Fibroblast of lung (primary cell): ENCODE results near the gene TTLL11. TPM values are rescaled to one million over a fixed set of nuclear protein-coding genes. Genes with fewer than 3 reads are reported as not detected.

ENCODE experiments used
- DNase-seq, 2 donors: peaks; one replicate each; pipeline versions ENCODE4 v3.0.0 to v3.0.0-alpha.2; 2010; ENCODE audit warnings: low read depth in 2 of 2
- H2AFZ ChIP-seq: 2 replicates; pipeline ENCODE4 v1.5.1; 2012; ENCODE audit warnings: low read length, control low read depth, inconsistent platforms
- H3K27ac ChIP-seq: 2 replicates; pipeline ENCODE4 v1.5.1; 2011; ENCODE audit warnings: low read length, control low read depth; ENCODE audit not compliant: insufficient read depth
- H3K27me3 ChIP-seq: 2 replicates; pipeline ENCODE4 v1.5.1; 2011; ENCODE audit warnings: mild to moderate bottlenecking, low read length; ENCODE audit not compliant: control insufficient read depth, insufficient read depth
- H3K36me3 ChIP-seq: 2 replicates; pipeline ENCODE4 v1.5.1; 2011; ENCODE audit warnings: low read length; ENCODE audit not compliant: control insufficient read depth, insufficient read depth
- H3K4me1 ChIP-seq: 2 replicates; pipeline ENCODE4 v1.5.1; 2011; ENCODE audit warnings: low read length; ENCODE audit not compliant: control insufficient read depth, insufficient read depth; ENCODE audit errors: extremely low read depth
- H3K4me2 ChIP-seq: 2 replicates; pipeline ENCODE4 v1.5.1; 2011; ENCODE audit warnings: low read length, control low read depth; ENCODE audit not compliant: insufficient read depth; ENCODE audit errors: extremely low read depth
- H3K4me3 ChIP-seq, 4 experiments: fragments of 200-600 bp in 1 of 4; sonication (generic) in 1 of 4; replicated peaks in 1 of 4; 2 replicates each; pipeline ENCODE4 v1.5.1; 2011 to 2016; ENCODE audit warnings: low read length in 4 of 4, low read depth in 3 of 4, mild to moderate bottlenecking in 3 of 4, control low read depth in 2 of 4, inconsistent platforms in 1 of 4, mixed read lengths in 1 of 4; ENCODE audit not compliant: insufficient read depth in 1 of 4; ENCODE audit errors: control extremely low read depth in 1 of 4
- H3K79me2 ChIP-seq: 2 replicates; pipeline ENCODE4 v1.5.1; 2012; ENCODE audit warnings: mild to moderate bottlenecking, low read length, inconsistent platforms; ENCODE audit not compliant: control insufficient read depth, insufficient read depth
- H3K9ac ChIP-seq: 2 replicates; pipeline ENCODE4 v1.5.1; 2011; ENCODE audit warnings: mild to moderate bottlenecking, low read length, control low read depth; ENCODE audit not compliant: insufficient read depth
- H3K9me3 ChIP-seq: 2 replicates; pipeline ENCODE4 v1.5.1; 2012; ENCODE audit warnings: low read depth, low read length; ENCODE audit not compliant: control insufficient read depth, insufficient read depth
- H4K20me1 ChIP-seq: 2 replicates; pipeline ENCODE4 v1.5.1; 2011; ENCODE audit warnings: low read length; ENCODE audit not compliant: control insufficient read depth, insufficient read depth; ENCODE audit errors: extremely low read depth
- EZH2 ChIP-seq: IDR thresholded peaks from 2 replicates; pipeline ENCODE4 v1.5.1; 2012; ENCODE audit warnings: low read length, control low read depth, mild to moderate bottlenecking; ENCODE audit errors: missing control alignments
- polyA plus RNA-seq, 2 donors: library from polyadenylated mRNA; depleted of rRNA in 1 of 2; stranded (reverse) in 1 of 2; unstranded in 1 of 2; fragments of >200 nt; gene quantifications; 2 replicates each; pipeline ENCODE4 v1.2.1, GENCODE V29; 2011 to 2012; ENCODE audit warnings: missing spikeins in 1 of 2
- total RNA-seq: library from RNA; depleted of rRNA; stranded (reverse); fragments of >200 nt; gene quantifications from 2 replicates; pipeline ENCODE4 v1.2.1, GENCODE V29; 2014
- TF ChIP-seq, protein P1 (sequence below), 2 donors: IDR thresholded peaks in 1 of 2; conservative IDR thresholded peaks in 1 of 2; 1 replicate in 1 of 2; 2 replicates in 1 of 2; pipeline ENCODE4 v1.5.1; 2011 to 2012; ENCODE audit warnings: low read length in 2 of 2, control low read depth in 1 of 2, inconsistent platforms in 1 of 2, low read depth in 1 of 2, mild to moderate bottlenecking in 1 of 2

Gene TTLL11
- total and polyA plus RNA-seq, 2 donors (not counting 1 experiment from before 2014, with no cell fraction given) = 3.9 to 4.8 TPM

DNA sequence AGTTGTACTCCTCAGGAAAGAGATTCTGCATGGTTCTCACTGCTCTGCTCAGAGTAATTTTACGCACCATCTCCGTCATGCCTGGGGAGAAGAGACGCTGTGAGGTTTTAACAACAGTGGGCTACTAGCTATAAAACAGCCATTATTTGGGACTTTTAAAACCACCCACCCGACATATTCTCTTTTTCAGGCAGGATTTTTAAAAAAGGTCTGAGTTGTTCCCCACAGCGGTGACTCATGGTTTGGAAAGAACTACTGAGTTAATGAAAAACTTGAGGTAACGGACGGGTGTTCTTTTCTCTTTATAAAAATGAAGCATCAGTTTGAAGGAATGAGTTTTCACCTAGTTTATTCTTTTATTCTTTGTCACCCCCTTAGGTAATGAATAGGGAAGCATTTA, 61.3 kb downstream of the TTLL11 start:
- H3K27ac ChIP-seq = no peak overlapping the region
- H4K20me1 ChIP-seq = no peaks in the 10 kb centered on the region
- TF ChIP-seq, protein P1, sequence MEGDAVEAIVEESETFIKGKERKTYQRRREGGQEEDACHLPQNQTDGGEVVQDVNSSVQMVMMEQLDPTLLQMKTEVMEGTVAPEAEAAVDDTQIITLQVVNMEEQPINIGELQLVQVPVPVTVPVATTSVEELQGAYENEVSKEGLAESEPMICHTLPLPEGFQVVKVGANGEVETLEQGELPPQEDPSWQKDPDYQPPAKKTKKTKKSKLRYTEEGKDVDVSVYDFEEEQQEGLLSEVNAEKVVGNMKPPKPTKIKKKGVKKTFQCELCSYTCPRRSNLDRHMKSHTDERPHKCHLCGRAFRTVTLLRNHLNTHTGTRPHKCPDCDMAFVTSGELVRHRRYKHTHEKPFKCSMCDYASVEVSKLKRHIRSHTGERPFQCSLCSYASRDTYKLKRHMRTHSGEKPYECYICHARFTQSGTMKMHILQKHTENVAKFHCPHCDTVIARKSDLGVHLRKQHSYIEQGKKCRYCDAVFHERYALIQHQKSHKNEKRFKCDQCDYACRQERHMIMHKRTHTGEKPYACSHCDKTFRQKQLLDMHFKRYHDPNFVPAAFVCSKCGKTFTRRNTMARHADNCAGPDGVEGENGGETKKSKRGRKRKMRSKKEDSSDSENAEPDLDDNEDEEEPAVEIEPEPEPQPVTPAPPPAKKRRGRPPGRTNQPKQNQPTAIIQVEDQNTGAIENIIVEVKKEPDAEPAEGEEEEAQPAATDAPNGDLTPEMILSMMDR (conservative IDR thresholded peaks at IDR 0.05 in 1 of 2, IDR thresholded peaks at IDR 0.05 in 1 of 2; ENCODE audit: low read depth in 1 of 2, low read length in 2 of 2) = no peak
- TF ChIP-seq EZH2 = no peak
- DNase-seq = peak in 1 of 2 donors; percentile 40
- H3K4me1 ChIP-seq = peaks cover 3% of the 10 kb centered on the region
- no peak overlapping the region for H3K4me3 ChIP-seq
- no peak overlapping the region for H3K4me2 ChIP-seq
- no peaks in the 10 kb centered on the region for H3K36me3 ChIP-seq
- no peaks in the 10 kb centered on the region for H3K27me3 ChIP-seq
- no peaks in the 10 kb centered on the region for H3K9me3 ChIP-seq
- no peak overlapping the region for H2AFZ ChIP-seq
- H3K79me2 ChIP-seq = no peaks in the 10 kb centered on the region
- no peak overlapping the region for H3K9ac ChIP-seq

DNA sequence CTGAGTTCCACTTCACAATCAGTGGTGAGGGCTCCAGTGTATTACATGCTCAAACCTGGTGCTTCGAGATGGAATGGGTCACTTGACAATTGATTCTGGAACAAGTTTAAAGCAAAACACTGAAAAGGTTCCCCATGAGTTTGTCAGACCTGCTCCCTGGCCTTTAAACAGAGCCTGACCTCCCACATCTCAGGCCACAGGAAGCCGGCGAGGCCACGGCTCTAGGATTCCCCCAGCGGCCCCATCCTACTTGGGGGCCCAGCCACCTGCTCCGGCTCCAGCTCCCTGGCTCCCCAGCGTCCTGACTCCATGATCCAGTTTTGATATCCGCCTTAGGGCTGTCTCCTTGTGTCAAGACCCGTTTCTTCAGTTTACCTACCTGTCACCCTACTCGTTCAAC, 62.0 kb downstream of the TTLL11 start:
- Histone ChIP-seq H3K9me3 (no peaks in the 10 kb centered on the region), H3K9ac (no peak overlapping the region), H3K36me3 (no peaks in the 10 kb centered on the region), H3K27me3 (no peaks in the 10 kb centered on the region), H3K79me2 (no peaks in the 10 kb centered on the region), H2AFZ (no peak overlapping the region), H4K20me1 (no peaks in the 10 kb centered on the region), H3K4me1 (no peaks in the 10 kb centered on the region), H3K4me2 (no peak overlapping the region), H3K4me3 (no peak overlapping the region), H3K27ac (no peak overlapping the region)
- TF ChIP-seq, protein P1 (conservative IDR thresholded peaks at IDR 0.05 in 1 of 2, IDR thresholded peaks at IDR 0.05 in 1 of 2; ENCODE audit: low read depth in 1 of 2, low read length in 2 of 2) = no peak
- no peak for TF ChIP-seq EZH2
- no peak for DNase-seq

DNA sequence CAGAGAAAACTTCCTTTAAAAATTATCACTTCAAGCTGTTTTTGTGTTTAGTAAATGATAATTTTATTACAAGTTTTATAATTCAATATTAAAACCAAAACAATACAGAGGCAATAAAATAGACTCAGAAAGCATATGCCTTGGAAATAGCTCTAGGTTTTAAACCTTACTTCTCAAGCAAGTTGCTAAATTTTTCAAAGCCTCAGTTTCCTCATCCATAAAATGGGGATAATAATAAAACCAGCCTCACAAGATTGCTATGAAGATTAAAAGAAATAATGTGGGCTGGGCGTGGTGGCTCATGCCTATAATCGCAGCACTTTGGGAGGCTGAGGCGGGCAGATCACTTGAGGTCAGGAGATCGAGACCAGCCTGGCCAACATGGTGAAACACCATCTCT, 62.8 kb downstream of the TTLL11 start:
- H3K9me3 ChIP-seq = no peaks in the 10 kb centered on the region
- H3K36me3 ChIP-seq = no peaks in the 10 kb centered on the region
- no peak overlapping the region for H3K9ac ChIP-seq
- H3K27me3 ChIP-seq = no peaks in the 10 kb centered on the region
- H3K4me3 ChIP-seq = no peak overlapping the region
- no peak overlapping the region for H3K27ac ChIP-seq
- no peaks in the 10 kb centered on the region for H4K20me1 ChIP-seq
- H2AFZ ChIP-seq = no peak overlapping the region
- no peaks in the 10 kb centered on the region for H3K4me1 ChIP-seq
- H3K79me2 ChIP-seq = no peaks in the 10 kb centered on the region
- TF ChIP-seq, protein P1 (conservative IDR thresholded peaks at IDR 0.05 in 1 of 2, IDR thresholded peaks at IDR 0.05 in 1 of 2; ENCODE audit: low read depth in 1 of 2, low read length in 2 of 2) = no peak
- no peak for TF ChIP-seq EZH2
- DNase-seq = no peak
- H3K4me2 ChIP-seq = no peak overlapping the region
